Measurements from ENCODE around the gene AQP11. TPM values are rescaled to one million over a fixed set of nuclear protein-coding genes. Genes with fewer than 3 reads are reported as not detected.

Gene AQP11
- total RNA-seq, 1 donor from 2014 or later = 2.1 TPM

GRCh38 chr11:77654770-77655434 is 65.1 kb downstream of the AQP11 start:
- peaks cover 2% of the 10 kb centered on the region for H3K9me3 Mint-ChIP-seq
- no peak overlapping the region for H3K27ac Mint-ChIP-seq (ENCODE audit: unreplicated experiment)

GRCh38 chr11:77656362-77656761 is 66.6 kb downstream of the AQP11 start:
- no peak overlapping the region for H3K4me3 Mint-ChIP-seq
- H3K27ac Mint-ChIP-seq (ENCODE audit: unreplicated experiment) = no peak overlapping the region
- H3K36me3 Mint-ChIP-seq (ENCODE audit: low read depth) = no peaks in the 10 kb centered on the region
- no peak for DNase-seq (ENCODE audit: low read depth, low spot score)
- TF ChIP-seq CTCF (conservative IDR thresholded peaks at IDR 0.05) = no peak
- peaks cover 2% of the 10 kb centered on the region for H3K9me3 Mint-ChIP-seq
- H3K4me1 Mint-ChIP-seq = no peaks in the 10 kb centered on the region
- H3K27me3 Mint-ChIP-seq (ENCODE audit: low read depth) = no peaks in the 10 kb centered on the region

More at GRCh38 chr11:77654770-77655434, 65.1 kb downstream of the AQP11 start:
- DNase-seq (ENCODE audit: low read depth, low spot score) = no peak
- no peaks in the 10 kb centered on the region for H3K4me1 Mint-ChIP-seq
- H3K27me3 Mint-ChIP-seq (ENCODE audit: low read depth) = no peaks in the 10 kb centered on the region
- H3K36me3 Mint-ChIP-seq (ENCODE audit: low read depth) = no peaks in the 10 kb centered on the region
- H3K4me3 Mint-ChIP-seq = no peak overlapping the region
- TF ChIP-seq CTCF (conservative IDR thresholded peaks at IDR 0.05) = no peak

GRCh38 chr11:77658213-77659013 is 68.7 kb downstream of the AQP11 start:
- no peaks in the 10 kb centered on the region for H3K36me3 Mint-ChIP-seq (ENCODE audit: low read depth)
- TF ChIP-seq CTCF (conservative IDR thresholded peaks at IDR 0.05) = no peak
- no peak overlapping the region for H3K4me3 Mint-ChIP-seq
- no peak for DNase-seq (ENCODE audit: low read depth, low spot score)
- no peaks in the 10 kb centered on the region for H3K27me3 Mint-ChIP-seq (ENCODE audit: low read depth)
- peaks cover 2% of the 10 kb centered on the region for H3K9me3 Mint-ChIP-seq
- no peaks in the 10 kb centered on the region for H3K4me1 Mint-ChIP-seq
- no peak overlapping the region for H3K27ac Mint-ChIP-seq (ENCODE audit: unreplicated experiment)

Other genes with a start within 250 kb of the AQP11 start
- 60.5 and 67.7 TPM in 2 replicates for gene PAK1, start 115.9 kb upstream of the AQP11 start, total RNA-seq
- gene CLNS1A, start 47.8 kb downstream of the AQP11 start, total RNA-seq = 163 and 167 TPM in 2 replicates
- gene RSF1, start 230.8 kb downstream of the AQP11 start, total RNA-seq = 85.4 and 92.6 TPM in 2 replicates
- gene AAMDC, start 231.2 kb downstream of the AQP11 start, total RNA-seq = 17.8 and 22.4 TPM in 2 replicates